Left ventricle myocardium inferior (tissue), 1 donor: ENCODE measurements around the gene TRMT1. TPM values are rescaled to one million over a fixed set of nuclear protein-coding genes. Genes with fewer than 3 reads are reported as not detected.

Source experiments
- DNase-seq: peaks from one replicate; pipeline ENCODE4 v3.0.0-alpha.2; 2020
- H3K27ac ChIP-seq: fragments of 200-600 bp; replicated peaks from 2 replicates; pipeline ENCODE4 v1.8.0; 2021
- H3K27me3 ChIP-seq: fragments of 200-600 bp; 2 replicates; pipeline ENCODE4 v1.8.0; 2021; ENCODE audit warnings: low read depth
- H3K36me3 ChIP-seq: fragments of 200-600 bp; 2 replicates; pipeline ENCODE4 v1.8.0; 2021
- H3K4me1 ChIP-seq: fragments of 200-600 bp; 2 replicates; pipeline ENCODE4 v1.8.0; 2021
- H3K4me3 ChIP-seq: fragments of 200-600 bp; 2 replicates; pipeline ENCODE4 v1.8.0; 2021; ENCODE audit warnings: mild to moderate bottlenecking, moderate library complexity
- H3K9me3 ChIP-seq: fragments of 200-600 bp; replicated peaks from 2 replicates; pipeline ENCODE4 v1.8.0; 2021
- intact Hi-C: fragments of 100-400 bp; cut with micrococcal nuclease; formaldehyde crosslinking; loops from one replicate; pipeline ENCODE4 v1.11.0; 2022
- total RNA-seq: library from RNA; stranded (reverse); fragmentation: NEBNext Ultra II Directional; extraction: Animal tissue kit (Norgen Biotek cat#: 25700); gene quantifications from one replicate; pipeline ENCODE4 v1.2.1, GENCODE V29; 2021
- TF ChIP-seq, protein P1 (sequence below): fragments of 200-600 bp; IDR thresholded peaks from 2 replicates; pipeline ENCODE4 v1.8.0; 2021; ENCODE audit warnings: antibody characterized with exemption, mild to moderate bottlenecking, borderline replicate concordance
- donor health status: DM: no; HTN: yes; CAD: no; lungs with severe emphysema.

Gene TRMT1
- total RNA-seq, 1 donor from 2014 or later: 19.6 TPM

DNA sequence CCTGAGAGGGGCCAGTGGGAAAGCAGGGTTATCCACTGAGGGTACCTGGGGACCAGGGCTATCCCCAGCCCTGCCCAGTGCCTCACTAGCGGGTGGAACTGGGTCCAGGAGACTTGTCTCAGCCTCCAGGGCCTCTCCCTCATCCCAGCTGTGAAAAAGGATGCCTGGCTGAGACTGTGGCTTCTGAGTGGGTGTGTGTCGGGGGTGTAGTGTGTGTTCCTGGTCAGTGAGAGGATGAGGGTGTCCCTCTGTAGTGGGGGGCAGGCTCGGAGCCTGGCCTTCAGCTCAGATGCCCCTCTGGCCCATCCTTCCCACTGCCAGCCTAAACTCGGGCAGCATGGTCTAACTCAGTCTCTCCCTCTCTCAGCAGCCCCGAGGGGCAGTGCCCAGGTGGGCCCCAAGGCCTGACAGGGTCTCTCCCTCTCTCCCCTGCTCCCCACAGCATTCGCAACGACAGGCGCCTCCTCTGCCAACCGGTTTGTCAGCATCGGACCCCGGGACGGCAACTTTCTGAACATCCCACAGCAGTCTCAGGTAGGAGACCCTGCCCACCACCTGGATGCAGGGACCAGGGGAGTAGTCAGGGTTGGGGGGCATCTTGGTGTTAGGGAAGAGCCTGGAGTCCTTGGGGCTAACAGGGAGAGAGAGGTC, 26.6 kb downstream of the TRMT1 start:
- intact Hi-C loops: loop anchor here (5.0 kb wide), 1 partner anchor 108 kb away; no protein-coding TSS in a partner anchor
- peaks cover 77% of the 10 kb centered on the region for H3K4me1 ChIP-seq
- H3K27ac ChIP-seq: peak overlapping the region; percentile 97
- TF ChIP-seq, protein P1, sequence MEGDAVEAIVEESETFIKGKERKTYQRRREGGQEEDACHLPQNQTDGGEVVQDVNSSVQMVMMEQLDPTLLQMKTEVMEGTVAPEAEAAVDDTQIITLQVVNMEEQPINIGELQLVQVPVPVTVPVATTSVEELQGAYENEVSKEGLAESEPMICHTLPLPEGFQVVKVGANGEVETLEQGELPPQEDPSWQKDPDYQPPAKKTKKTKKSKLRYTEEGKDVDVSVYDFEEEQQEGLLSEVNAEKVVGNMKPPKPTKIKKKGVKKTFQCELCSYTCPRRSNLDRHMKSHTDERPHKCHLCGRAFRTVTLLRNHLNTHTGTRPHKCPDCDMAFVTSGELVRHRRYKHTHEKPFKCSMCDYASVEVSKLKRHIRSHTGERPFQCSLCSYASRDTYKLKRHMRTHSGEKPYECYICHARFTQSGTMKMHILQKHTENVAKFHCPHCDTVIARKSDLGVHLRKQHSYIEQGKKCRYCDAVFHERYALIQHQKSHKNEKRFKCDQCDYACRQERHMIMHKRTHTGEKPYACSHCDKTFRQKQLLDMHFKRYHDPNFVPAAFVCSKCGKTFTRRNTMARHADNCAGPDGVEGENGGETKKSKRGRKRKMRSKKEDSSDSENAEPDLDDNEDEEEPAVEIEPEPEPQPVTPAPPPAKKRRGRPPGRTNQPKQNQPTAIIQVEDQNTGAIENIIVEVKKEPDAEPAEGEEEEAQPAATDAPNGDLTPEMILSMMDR: no peak
- peaks cover 30% of the 10 kb centered on the region for H3K36me3 ChIP-seq
- no peaks in the 10 kb centered on the region for H3K9me3 ChIP-seq
- DNase-seq: no peak
- H3K27me3 ChIP-seq: no peaks in the 10 kb centered on the region
- no peak overlapping the region for H3K4me3 ChIP-seq

DNA sequence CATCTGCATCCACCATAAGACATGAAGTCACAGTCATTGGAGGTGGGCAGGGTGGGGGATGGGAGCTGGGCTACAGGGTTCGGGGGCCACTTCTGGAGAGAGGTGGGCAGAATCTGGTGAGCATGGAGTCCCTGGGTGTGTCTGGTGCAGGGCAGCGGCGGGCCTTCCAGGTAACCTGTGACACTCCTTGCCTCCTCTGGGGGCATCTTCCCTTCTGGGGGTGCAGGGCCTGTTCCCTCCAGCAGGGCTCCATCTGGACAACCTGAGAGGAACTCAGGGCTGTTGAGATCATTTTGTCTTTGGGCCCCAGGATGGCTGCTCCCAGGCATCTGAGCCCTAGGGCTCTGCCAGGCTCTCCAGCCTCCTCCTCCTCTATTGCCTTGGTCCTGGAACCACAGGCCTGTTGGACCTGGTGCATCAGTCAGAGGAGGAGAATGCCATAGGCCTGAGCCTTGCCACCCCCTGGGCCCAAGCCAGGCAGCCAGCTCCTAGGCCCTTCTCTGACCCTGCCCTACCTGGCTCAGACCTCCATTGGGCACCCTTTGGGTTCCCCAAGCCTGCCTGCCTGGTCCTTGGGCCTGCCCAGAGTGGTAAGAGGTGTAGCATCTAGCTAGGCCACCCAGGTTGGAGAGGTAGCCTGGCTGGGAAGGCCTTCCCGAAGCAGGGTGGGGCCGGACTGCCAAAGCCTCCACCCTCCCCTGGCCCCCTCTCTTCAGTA, 27.2 kb downstream of the TRMT1 start:
- intact Hi-C loops: no loop called here
- H3K9me3 ChIP-seq: no peaks in the 10 kb centered on the region
- DNase-seq: no peak
- H3K27me3 ChIP-seq: no peaks in the 10 kb centered on the region
- peaks cover 77% of the 10 kb centered on the region for H3K4me1 ChIP-seq
- no peak overlapping the region for H3K4me3 ChIP-seq
- H3K27ac ChIP-seq: peak overlapping the region; percentile 97
- TF ChIP-seq, protein P1: peak; percentile 11
- H3K36me3 ChIP-seq: peaks cover 25% of the 10 kb centered on the region

DNA sequence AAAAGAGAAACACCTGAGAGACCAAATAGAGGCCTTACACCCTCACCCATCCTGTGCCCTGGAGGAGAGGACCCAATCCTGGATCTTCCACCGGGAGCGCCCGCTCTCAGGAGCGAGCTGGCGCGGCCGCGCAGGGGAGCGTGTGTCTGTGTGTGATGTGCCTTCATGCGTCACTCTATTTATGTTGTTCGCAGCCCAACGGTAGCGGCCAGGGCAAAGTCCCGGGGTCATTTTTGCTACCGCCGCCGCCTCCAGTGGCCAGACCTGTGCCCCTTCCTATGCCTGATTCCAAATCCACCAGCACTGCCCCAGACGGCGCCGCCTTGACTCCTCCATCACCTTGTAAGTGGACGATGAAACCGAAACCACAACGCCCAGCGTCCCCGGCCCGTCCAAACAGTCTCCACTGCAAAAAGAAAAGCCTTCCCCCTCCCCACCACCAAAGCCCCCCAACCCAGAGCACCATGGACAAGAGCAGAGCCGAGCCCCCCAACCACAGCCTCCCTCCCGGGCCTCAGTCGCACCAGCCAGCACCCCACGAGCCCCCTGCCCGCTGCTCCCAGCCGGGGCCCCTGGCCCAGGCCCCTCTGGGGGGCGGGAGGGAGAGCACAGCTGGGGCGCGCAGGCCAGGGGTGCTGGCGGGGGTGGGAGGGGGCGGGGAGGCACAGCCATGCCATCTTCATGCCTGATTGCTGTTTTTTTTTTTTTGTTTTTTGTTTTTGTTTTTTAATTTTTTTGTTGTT, 28.6 kb downstream of the TRMT1 start:
- TF ChIP-seq, protein P1: no peak
- Histone ChIP-seq H3K36me3 (peaks cover 33% of the 10 kb centered on the region), H3K4me1 (peaks cover 71% of the 10 kb centered on the region), H3K27me3 (no peaks in the 10 kb centered on the region), H3K27ac (no peak overlapping the region), H3K9me3 (no peaks in the 10 kb centered on the region), H3K4me3 (no peak overlapping the region)
- intact Hi-C loops: no loop called here
- no peak for DNase-seq

DNA sequence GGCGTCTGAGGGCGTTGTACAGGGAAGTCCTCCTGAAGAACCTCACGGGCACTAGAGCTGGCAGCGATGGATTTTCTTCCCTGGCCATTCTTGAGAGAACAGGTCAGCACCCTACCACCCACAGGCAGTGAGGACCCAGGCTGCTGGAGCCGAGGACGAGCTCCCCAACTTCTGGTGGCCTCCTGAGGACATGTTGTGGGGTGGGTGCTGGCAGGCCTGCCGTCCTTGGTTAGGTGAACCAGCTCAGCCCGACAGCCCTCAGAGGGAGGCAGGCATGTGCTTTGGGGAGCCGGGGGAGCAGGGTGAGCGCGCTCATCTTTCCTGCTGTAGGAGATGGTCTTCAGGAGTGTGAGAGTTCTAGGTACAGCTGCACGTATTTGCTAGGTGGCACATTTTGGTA, 29.2 kb downstream of the TRMT1 start:
- TF ChIP-seq, protein P1: no peak
- Histone ChIP-seq H3K9me3 (no peaks in the 10 kb centered on the region), H3K4me3 (no peak overlapping the region), H3K36me3 (peaks cover 33% of the 10 kb centered on the region), H3K27me3 (no peaks in the 10 kb centered on the region), H3K27ac (no peak overlapping the region), H3K4me1 (peaks cover 71% of the 10 kb centered on the region)
- no peak for DNase-seq
- intact Hi-C loops: no loop called here

DNA sequence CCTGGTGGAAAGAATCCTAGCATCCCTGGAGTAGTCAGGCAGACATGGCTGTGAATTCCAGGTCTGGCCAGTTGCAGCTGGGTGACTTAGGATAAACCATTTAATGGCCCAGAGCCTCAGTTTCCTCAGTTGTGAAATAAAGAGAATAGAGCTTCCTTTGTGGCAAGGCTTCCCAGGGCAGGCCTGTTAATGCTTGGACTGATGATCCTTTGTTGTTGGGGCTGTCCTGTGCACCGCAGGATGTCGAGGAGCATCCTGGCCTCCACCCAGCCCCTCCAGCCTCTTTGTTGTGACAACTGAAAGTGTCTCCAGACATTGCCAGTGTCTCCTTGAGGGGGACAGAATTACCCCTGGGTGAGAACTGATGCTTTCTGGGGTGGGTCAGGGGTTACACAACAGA, 30.2 kb downstream of the TRMT1 start:
- H3K27ac ChIP-seq: peak overlapping the region; percentile 63
- H3K27me3 ChIP-seq: no peaks in the 10 kb centered on the region
- H3K4me3 ChIP-seq: no peak overlapping the region
- peaks cover 73% of the 10 kb centered on the region for H3K4me1 ChIP-seq
- DNase-seq: no peak
- no peaks in the 10 kb centered on the region for H3K9me3 ChIP-seq
- TF ChIP-seq, protein P1: no peak
- intact Hi-C loops: no loop called here
- peaks cover 33% of the 10 kb centered on the region for H3K36me3 ChIP-seq
